ENCODE measurements around the gene CDK13. TPM values are rescaled to one million over a fixed set of nuclear protein-coding genes. Genes with fewer than 3 reads are reported as not detected.

The CDK13 gene
- total RNA-seq, 2 donors from 2014 or later: 56.7 to 91.6 TPM

- Histone ChIP-seq H3K4me3 (no peak overlapping the region), H3K27me3 (replicated peaks; ENCODE audit: insufficient read depth) (no peaks in the 10 kb centered on the region), H3K4me1 (replicated peaks) (no peaks in the 10 kb centered on the region), H3K27ac (no peak overlapping the region), H3K36me3 (no peaks in the 10 kb centered on the region), H3K9me3 (no peaks in the 10 kb centered on the region)
- no peak for DNase-seq (ENCODE audit: low spot score)
- 100% methylated on average over 1 of the region's 1 CpG for WGBS
- intact Hi-C loops (cut with DNase I): no loop called here
- TF ChIP-seq POLR2AphosphoS5 (IDR thresholded peaks at IDR 0.05) (no peak), POLR2A (IDR thresholded peaks at IDR 0.05) (no peak), CTCF (IDR thresholded peaks at IDR 0.05) (no peak)
Measured at GRCh38 chr7:39934132-39934531, 15.9 kb upstream of the CDK13 start.

GRCh38 chr7:39936761-39937160 lies 13.3 kb upstream of the CDK13 start:
- 83% methylated on average over 3 of the region's 3 CpGs for WGBS

GRCh38 chr7:39937366-39938153 lies 12.5 kb upstream of the CDK13 start:
- WGBS: 69% methylated on average over 2 of the region's 2 CpGs
- Histone ChIP-seq H3K27me3 (replicated peaks; ENCODE audit: insufficient read depth) (no peaks in the 10 kb centered on the region), H3K4me3 (no peak overlapping the region), H3K27ac (no peak overlapping the region), H3K9me3 (no peaks in the 10 kb centered on the region), H3K4me1 (replicated peaks) (no peaks in the 10 kb centered on the region), H3K36me3 (no peaks in the 10 kb centered on the region)
- TF ChIP-seq CTCF (IDR thresholded peaks at IDR 0.05) (no peak), POLR2AphosphoS5 (IDR thresholded peaks at IDR 0.05) (peak; percentile 47)
- intact Hi-C loops (cut with DNase I): no loop called here
- DNase-seq (ENCODE audit: low spot score): no peak

More at GRCh38 chr7:39936761-39937160, 13.3 kb upstream of the CDK13 start:
- Histone ChIP-seq H3K4me1 (replicated peaks) (no peaks in the 10 kb centered on the region), H3K4me3 (no peak overlapping the region), H3K27ac (no peak overlapping the region), H3K36me3 (no peaks in the 10 kb centered on the region), H3K27me3 (replicated peaks; ENCODE audit: insufficient read depth) (no peaks in the 10 kb centered on the region), H3K9me3 (no peaks in the 10 kb centered on the region)
- no peak for DNase-seq (ENCODE audit: low spot score)
- intact Hi-C loops (cut with DNase I): no loop called here
- no peak for TF ChIP-seq POLR2AphosphoS5 (IDR thresholded peaks at IDR 0.05)
- TF ChIP-seq CTCF (IDR thresholded peaks at IDR 0.05): no peak
- no peak for TF ChIP-seq POLR2A (IDR thresholded peaks at IDR 0.05)

GRCh38 chr7:39942883-39943282 lies 7.2 kb upstream of the CDK13 start:
- 90% methylated on average over 2 of the region's 2 CpGs for WGBS
- no peaks in the 10 kb centered on the region for H3K4me1 ChIP-seq (replicated peaks)
- H3K36me3 ChIP-seq: no peaks in the 10 kb centered on the region
- no peaks in the 10 kb centered on the region for H3K9me3 ChIP-seq
- H3K27me3 ChIP-seq (replicated peaks; ENCODE audit: insufficient read depth): no peaks in the 10 kb centered on the region
- no peak overlapping the region for H3K4me3 ChIP-seq
- intact Hi-C loops (cut with DNase I): no loop called here
- TF ChIP-seq POLR2AphosphoS5 (IDR thresholded peaks at IDR 0.05): no peak
- no peak for TF ChIP-seq POLR2A (IDR thresholded peaks at IDR 0.05)
- no peak for TF ChIP-seq CTCF (IDR thresholded peaks at IDR 0.05)
- DNase-seq (ENCODE audit: low spot score): no peak
- no peak overlapping the region for H3K27ac ChIP-seq

GRCh38 chr7:39946693-39947092 lies 3.4 kb upstream of the CDK13 start:
- no peaks in the 10 kb centered on the region for H3K9me3 ChIP-seq
- no peak for TF ChIP-seq CTCF (IDR thresholded peaks at IDR 0.05)
- no peak for TF ChIP-seq POLR2AphosphoS5 (IDR thresholded peaks at IDR 0.05)
- no peak for TF ChIP-seq POLR2A (IDR thresholded peaks at IDR 0.05)
- no peak overlapping the region for H3K4me3 ChIP-seq
- 90% methylated on average over 9 of the region's 9 CpGs for WGBS
- H3K27me3 ChIP-seq (replicated peaks; ENCODE audit: insufficient read depth): no peaks in the 10 kb centered on the region
- no peak overlapping the region for H3K27ac ChIP-seq
- H3K4me1 ChIP-seq (replicated peaks): no peaks in the 10 kb centered on the region
- DNase-seq (ENCODE audit: low spot score): no peak
- intact Hi-C loops (cut with DNase I): no loop called here
- H3K36me3 ChIP-seq: no peaks in the 10 kb centered on the region
